ENCODE data around the gene TEX38.
"Not testable (repeated sequence)": the region's sequence is repeated elsewhere in the genome, so short reads cannot be mapped to it uniquely, and the experiment has no call there.

The TEX38 gene

DNA sequence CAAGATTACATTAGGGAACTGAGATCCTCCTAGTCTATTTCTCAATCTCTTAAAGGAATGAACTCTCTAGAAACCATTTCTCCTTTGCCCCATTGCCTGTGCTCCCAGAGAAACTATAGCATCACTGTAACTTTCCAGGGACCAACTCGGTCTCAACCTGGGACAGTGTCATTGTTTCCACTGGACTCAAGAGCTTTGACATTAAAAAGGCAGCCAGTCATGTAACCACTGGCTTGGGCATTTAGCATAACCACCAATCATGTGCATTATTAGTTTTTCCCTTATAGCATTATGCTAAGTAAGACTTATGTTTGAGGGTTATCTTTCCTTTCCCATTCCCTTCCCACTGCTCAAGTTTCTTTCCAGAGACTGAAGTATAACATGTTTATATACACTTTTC lies 18.2 kb downstream of the TEX38 start:
- DNase-seq: no peak

DNA sequence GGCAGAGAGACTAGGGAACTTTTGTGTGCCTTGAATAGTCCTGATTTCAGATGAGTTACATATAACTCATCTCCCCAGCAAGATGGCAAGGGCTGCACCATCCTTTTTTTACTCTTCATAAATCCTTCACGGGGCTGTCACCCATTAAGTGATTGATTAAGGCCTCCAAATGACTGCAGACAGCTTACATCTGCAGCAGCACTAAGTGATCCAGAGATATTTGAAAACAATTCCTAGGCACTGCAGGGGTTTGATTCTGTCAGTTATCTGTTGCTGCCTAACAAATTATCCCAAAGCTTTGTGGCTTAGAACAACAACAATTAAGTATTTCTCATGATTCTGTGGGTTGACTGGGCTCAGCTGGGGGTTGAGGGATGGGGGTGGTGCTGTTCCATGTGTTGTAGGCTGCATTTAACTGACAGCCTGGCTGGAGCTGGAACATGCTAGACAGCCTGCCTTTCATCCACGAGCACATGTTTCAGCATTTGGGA lies 19.3 kb downstream of the TEX38 start:
- no peak for DNase-seq

DNA sequence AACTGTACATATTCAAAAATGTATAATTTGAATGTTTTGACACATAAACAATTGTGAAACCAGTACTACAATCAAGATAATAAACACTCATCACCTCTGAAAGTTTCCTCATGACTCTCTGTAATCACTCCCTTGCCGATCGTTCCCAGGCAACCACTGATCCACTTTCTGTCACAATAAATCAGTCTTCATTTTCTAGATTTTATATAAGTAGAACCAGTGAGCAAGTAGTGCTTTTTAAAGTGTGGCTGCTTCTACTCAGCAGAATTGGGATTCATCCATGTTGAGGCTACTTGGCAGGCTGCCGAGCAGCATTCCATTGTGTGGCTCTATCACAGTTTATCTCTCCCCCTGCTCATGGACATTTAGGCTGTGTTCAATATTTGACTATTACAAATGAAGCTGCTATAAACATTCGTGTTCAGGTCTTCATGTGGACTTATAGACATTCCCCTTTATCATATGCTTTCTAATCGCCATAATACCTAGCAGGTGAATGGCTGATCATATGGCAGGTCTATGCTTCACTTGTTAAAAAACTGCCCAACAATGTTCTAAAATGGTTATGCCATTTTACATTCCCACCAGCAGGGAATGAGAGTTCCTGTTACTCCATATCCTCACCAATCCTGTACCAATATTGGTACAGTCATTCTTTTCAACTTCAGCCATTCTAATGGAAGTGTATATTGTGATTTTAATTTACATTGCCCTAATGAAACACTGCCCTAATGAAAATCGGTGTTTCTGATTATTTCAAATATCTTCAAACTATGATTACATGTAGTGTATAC lies 20.5 kb downstream of the TEX38 start:
- no peak for DNase-seq

DNA sequence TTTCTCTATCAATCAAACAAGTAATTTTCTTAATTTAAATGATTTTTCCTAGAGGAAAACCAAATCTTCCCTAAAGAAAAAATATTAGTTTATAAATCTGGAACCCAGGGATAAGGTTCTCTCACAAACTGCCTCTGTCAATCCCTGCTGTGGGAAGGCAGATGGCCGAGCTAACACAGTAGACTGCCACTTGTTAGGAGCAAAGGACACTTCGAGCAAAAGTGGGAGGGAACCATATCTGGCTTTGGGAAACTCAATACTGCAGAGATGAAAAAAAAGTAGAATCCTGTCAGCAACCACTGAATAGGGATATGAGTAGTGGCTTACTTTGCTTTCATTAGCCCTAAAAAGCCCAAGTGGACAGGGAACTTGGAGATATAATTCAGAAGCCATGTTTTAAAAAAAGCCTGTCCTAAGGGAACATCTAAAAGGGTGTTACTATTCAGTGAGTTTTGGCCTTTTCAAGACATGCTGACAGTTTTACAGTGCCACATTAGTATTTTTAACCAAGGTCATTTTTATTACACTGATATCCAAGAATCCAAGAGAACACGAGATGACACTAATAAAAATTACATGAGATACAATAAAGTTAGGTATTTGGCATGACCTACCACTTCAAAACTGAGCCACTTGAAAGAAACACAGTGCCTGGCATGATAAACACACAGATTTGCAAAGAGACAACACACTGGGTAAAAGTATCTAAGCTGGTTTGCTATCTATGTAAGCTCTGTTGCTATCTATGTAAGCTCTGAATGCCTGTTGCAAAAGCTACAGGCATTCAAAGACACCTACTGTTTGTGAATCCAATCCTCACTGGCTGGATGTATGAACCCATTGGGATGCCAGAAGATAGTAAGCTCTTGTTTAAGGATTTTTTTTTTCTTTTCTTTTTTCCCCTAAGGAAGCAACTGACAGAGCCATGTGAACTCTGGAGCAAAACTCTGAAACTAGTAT lies 21.4 kb downstream of the TEX38 start:
- DNase-seq: no peak

DNA sequence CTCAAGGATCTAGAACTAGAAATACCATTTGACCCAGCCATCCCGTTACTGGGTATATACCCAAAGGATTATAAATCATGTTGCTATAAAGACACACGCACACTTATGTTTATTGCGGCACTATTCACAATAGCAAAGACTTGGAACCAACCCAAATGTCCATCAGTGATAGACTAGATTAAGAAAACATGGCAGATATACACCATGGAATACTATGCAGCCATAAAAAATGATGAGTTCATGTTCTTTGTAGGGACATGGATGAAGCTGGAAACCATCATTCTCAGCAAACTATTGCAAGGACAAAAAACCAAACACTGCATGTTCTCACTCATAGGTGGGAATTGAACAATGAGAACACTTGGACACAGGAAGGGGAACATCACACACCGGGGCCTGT lies 23.0 kb downstream of the TEX38 start:
- DNase-seq: not testable (repeated sequence)

DNA sequence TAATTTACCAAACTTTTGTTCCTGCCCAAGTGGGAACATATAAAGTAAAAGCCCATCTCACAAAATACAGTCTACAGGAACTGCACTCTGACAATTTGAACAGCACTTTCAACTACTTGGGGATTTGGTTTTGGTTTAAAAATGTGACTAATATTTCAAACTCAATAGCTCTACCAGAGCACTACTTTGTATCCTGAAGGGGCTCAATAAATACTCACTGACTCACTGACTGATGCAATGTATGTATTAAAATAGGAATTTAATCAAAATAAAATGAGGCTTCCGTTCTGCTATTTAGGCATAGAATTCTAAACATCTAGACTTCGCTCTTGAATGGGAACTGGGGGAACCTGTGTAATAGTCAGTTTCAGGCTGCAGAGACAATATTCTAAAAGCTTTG lies 25.4 kb downstream of the TEX38 start:
- DNase-seq: no peak

DNA sequence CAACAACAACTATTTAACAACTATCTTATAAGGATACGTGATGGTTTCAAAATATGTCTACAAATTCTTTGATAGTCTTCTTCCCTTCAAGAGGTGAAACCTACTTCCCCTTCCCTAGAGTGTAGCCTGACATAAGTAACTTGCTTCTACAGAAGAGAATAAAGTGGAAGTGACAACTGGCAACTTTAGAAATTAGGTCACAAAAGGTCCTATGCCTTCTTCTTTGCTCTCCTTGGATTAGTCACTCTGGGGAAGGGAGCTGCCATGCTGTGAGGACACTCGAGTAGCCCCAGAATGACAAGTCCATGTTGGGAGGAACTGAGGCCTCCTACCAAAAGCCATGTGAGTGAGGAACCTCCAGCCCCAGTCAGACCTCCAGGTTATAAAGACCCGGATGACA lies 28.0 kb downstream of the TEX38 start:
- DNase-seq: no peak

DNA sequence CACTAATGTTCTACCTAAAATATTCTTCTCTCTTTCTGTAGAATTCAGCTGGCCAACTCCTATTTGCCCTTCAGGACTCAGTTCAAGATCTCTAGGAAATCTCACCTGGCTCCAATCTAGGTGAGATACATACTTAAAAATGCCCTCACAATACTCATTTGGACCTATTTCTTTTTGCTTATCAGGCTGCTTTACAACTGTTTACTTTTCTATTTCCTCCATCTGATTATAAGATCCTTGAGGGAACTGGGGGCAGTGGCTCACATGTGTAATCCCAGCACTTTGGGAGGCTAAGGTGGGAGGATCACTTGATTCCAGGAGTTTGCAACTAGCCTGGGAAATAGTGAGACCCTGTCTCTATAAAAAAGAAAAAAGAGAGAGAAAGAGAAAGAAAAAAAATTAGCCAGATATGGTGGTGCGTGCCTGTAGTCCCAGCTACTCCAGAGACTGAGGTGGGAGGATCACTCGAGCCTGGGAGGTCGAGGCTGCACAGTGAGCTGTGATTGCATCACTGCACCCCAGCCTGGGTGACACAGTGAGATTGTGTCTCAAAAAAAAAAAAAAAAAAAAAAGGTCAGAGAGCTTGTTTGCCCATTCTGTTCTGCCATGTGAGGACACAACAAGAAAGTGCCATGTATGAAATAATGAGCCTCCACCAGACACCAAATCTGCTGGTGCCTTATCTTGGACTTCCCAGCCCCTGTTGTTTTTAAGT lies 32.4 kb downstream of the TEX38 start:
- DNase-seq: no peak

DNA sequence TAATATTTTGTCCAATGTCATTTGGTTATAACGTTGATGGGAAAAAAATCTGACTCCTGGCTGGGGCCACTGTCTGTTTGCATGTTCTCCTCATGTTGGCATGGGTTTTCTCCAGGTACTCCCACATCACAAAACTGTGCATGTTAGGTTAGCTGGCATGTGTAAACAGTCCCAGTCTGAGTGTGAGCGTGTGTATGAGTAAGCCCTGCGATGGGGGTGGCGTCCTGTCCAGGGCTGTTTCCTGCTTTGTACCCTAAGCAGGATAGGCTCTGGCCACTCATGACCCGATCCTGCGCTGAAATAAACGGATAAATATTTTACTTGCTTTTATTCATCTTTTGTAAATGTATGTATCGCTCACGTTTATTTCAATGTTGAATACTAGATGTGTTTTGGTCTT lies 33.8 kb downstream of the TEX38 start:
- no peak for DNase-seq

DNA sequence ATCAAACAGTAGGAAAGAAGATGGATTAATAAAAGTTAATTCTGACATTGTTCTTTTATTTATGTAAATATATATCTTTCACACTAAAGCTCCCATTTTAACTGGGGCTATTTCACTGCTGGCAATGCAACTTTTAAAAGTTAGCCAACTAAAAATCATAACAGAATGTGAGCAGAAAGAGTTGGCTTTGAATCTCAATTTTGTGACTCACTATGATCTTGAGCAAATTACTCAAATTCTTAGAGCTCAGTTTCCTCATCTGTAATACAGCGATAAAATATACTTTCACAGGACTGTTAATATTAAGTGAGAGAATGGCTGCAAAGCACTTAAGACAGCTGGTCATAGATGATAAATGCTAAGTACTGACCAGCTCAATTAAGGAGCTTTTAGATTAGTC lies 36.5 kb downstream of the TEX38 start:
- DNase-seq: no peak

DNA sequence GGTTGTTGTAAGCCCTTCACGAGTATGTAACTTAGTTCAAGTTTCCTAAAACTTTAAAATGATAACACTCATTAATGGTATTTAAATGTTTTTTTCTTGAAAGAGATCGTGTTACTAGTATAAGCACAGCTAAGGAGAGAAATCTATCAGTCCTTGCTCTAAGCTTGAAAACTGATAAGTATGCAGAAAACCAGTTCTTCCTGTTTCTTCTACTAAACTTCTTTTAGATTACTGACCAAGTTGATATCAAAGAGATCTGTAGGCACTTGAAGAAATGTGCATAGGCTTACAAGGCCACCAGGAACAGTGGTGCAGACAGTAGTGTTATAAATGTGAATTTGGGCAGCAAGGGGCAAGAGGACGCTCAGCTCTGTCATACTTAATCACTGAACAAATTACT lies 43.3 kb downstream of the TEX38 start:
- no peak for DNase-seq

DNA sequence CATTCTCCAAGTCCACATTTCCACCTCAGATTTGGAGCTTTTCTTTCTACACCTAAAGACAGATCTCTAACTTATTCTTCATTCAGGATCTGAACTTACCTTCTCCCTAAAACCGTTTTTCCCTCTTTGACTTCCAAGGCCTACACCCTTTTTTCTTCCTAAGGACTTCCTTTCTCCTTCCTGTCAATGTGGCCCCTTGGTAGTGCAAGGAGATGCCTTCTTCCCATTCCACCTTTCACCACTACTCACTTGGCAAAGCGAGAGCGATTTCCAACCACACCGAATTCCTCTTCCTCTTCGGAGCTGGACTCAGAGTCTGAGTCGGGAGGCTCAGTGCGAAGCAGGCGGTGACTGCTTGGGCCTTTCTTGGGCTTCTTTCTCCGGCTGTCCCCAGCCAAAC lies 46.0 kb downstream of the TEX38 start:
- DNase-seq: no peak

DNA sequence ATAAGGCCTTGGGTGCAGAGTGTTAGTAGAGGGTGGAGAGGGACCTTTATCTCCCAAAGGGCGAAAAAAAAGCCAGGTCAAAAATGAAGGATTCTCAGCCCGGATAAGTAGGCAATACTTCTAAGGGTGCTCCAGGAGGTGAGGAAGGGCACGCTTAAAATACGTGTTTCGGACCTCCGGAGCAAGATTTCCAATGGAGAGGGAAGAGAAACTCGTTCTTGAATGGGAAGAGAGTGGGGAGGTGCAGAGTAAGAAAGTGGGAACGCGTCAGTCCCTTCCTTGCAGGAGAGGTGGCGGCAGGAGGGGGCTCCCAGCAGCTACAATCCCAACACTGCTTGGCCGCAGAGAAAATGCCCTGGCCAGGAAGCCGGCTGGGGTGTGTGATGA lies 46.7 kb downstream of the TEX38 start:
- no peak for DNase-seq

DNA sequence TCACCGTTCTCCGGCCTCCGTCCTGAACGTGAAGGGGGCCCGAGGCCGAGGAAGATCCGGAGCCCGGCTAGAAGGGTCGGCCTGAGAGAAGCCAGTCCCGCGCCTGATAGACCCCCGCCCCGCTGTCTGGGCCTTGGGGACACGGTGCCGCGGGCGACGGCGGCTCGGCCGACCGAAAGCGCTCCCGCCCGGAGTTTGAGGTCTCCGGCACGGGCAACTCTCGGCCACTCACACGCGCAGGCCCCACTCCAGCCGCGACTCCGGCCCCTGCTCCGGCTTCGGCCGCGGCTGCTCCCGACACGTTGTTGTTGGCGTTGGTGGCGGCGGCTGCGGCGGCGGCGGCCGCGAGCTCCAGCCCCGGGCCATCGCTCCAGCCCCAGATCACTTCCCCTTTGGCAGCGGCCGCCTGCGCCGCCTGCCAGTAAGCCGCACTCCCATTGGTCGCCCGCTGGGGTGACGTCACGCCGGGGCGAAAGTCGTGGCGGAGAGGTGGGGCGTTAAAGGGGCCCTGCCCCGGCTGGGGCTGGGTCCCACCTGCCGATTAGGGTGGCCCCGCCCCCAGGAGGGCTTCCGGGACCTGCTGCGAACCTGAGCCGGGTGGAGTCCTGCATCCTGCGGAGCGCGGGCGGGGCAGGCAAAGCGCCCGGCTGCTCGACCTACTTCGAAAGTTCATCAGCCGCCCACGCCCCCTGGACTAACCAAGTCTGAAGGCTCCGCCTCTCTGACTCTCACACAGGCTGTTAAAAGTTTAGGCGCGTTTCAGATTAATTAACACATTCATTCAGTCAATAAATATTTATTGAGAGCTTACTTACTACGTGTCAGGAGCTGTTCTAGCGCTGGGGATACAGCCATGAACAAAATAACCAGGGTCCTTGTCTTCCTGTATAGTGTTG lies 47.3 kb downstream of the TEX38 start, which contains the start of gene EFCAB14:
TSS of gene EFCAB14 (minus strand) at position 388 of the 896 bp plus-strand sequence. CDS start 1,027 bp downstream, outside the sequence.
- peak; percentile 99 to 100 for DNase-seq

DNA sequence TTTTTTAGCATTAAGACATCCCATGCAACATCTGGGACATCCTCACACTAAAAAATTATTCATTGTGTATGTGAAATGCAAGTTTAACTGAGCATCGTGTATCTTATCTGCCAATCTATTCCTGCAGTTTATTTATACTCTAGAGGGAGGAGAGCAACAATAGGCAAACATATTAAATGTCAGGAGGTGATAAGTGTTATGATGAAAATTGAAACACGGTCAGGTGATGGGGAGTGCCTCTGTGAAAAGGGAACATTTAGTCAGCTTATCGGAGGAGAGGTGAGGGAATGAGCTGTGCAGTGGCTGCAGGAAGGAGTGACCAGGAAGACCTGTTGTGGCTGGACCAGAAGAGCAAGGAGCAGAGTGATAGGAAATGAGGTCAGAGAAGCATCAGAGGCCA lies 48.0 kb downstream of the TEX38 start:
- DNase-seq: no peak

DNA sequence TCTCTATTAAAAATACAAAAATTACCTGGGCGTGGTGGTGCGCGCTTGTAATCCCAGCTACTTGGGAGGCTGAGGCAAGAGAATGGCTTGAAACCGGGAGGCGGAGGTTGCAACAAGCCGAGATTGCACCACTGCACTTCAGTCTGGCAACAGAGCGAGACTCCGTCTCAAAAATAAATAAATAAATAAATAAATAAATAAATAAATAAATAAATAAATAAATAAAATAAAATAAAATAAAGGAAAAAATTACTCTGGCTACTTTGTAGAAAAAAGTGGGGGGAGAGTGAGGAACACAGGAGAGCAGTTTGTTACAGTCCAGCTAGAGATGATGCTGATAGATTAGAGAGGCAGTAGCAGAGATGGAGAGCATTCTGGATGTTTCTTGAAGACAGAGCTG lies 48.7 kb downstream of the TEX38 start:
- DNase-seq: not testable (repeated sequence)

DNA sequence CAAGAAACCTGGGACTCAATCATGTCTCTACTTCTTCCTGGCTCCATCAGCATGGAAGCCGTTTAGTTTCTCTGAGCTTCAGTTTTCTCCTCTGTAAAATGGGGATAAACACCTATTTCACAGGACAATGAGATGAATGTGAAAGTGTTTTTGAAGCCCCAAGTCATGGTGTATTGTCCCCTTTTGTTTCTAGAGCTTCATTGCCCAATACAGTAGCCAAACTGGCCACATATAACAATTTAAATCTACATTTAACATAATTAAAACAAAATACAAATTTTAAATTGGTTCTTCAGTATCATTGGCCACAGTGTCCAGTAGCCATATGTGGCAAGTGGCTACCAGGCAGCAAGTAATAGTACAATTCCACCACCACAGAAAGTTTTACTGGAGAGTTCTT lies 49.5 kb downstream of the TEX38 start:
- DNase-seq: no peak

DNA sequence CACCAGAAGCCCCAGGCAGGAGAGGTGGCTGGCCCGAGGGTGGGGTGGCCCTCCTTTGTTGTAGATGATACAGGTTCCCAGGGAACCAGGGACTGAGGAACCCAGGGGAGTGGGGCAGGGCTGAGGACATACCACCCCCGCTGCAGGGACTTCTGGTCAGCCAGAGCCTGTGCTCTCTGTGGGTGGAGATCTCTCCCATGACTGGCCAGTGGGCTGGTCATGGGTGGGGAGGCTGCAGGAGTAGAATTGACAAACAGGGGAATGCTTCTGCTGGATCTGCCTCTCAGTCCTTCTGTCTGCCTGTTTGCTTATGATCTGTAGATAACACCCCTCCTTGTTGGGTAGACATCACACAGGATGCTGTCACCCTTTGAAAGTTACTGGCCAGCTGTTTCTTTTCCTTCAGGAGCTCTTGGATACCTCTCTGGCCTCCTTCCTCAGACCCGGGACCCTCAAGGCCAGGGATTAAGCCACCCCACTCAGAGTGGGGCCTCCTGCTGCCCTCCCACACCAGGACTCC lies 50.1 kb downstream of the TEX38 start:
- DNase-seq: no peak
